ENCODE results near the gene ZNF491. TPM values are rescaled to one million over a fixed set of nuclear protein-coding genes. Genes with fewer than 3 reads are reported as not detected.

The ZNF491 gene
- total and polyA plus RNA-seq, 2 of the 8 experiments (the other 6 are each of a cell fraction or from before 2014, with no cell fraction given): 0.18 to 0.78 TPM

- TF ChIP-seq CTCF (IDR thresholded peaks at IDR 0.05; ENCODE audit: control extremely low read depth in 1 of 3, insufficient read depth in 1 of 3, low read depth in 1 of 3, low read length in 3 of 3) (no peak), GTF2F1 (IDR thresholded peaks at IDR 0.05; ENCODE audit: borderline replicate concordance, low read depth, low read length) (no peak), CTBP2 (IDR thresholded peaks at IDR 0.05; ENCODE audit: borderline replicate concordance, insufficient read depth, insufficient read length, low read length) (peak; percentile 44), SIN3A (conservative IDR thresholded peaks at IDR 0.05 in 1 of 2, IDR thresholded peaks at IDR 0.05 in 1 of 2; ENCODE audit: low read depth in 1 of 2, low read length in 2 of 2) (no peak; a peak in 1 of 4 replicates)
These were observed 15.8 kb downstream of the ZNF491 start, which contains the start of gene ZNF440 (continued) for GRCh38 chr19:11814029-11814699.

Data from H1 (cell line).